Activated CD8-positive, alpha-beta T cell treated with anti-CD3 and anti-CD28 coated beads, Interleukin-2, amount 10 ng/mL, durations not matched to agents 7 days and 5 days (primary cell): ENCODE results near the gene SPP1. TPM values are rescaled to one million over a fixed set of nuclear protein-coding genes. Genes with fewer than 3 reads are reported as not detected.

Source experiments
- ATAC-seq: fragments of 150-1000 bp; cut with Tn5 transposase; one replicate; pipeline ENCODE4 v1.10.0; 2021; ENCODE audit warnings: moderate library complexity
- CTCF ChIA-PET: fragments of 350-600 bp; sonication (Branson Sonifier 250); formaldehyde crosslinking; loops from one replicate; lab custom pipeline; 2021; ENCODE audit warnings: antibody characterized with exemption; lab: Charles Lee
- POLR2A ChIA-PET: fragments of 350-600 bp; sonication (Branson Sonifier 250); formaldehyde crosslinking; loops from one replicate; lab custom pipeline; 2021; ENCODE audit warnings: antibody characterized with exemption; lab: Charles Lee
- DNase-seq: peaks from one replicate; pipeline ENCODE4 v3.0.0-alpha.2; 2020
- H3K27ac Mint-ChIP-seq: one replicate; pipeline ENCODE4 v1.8.0; 2021; ENCODE audit warnings: mild to moderate bottlenecking, mixed read lengths
- H3K27me3 Mint-ChIP-seq: one replicate; pipeline ENCODE4 v1.8.0; 2021; ENCODE audit warnings: low read depth, mixed read lengths
- H3K36me3 Mint-ChIP-seq: one replicate; pipeline ENCODE4 v1.8.0; 2021; ENCODE audit warnings: low read depth, mixed read lengths
- H3K4me1 Mint-ChIP-seq: one replicate; pipeline ENCODE4 v1.8.0; 2021; ENCODE audit warnings: low read depth, mixed read lengths
- H3K4me3 Mint-ChIP-seq: one replicate; pipeline ENCODE4 v1.8.0; 2021; ENCODE audit warnings: mild to moderate bottlenecking, mixed read lengths
- H3K9me3 Mint-ChIP-seq: one replicate; pipeline ENCODE4 v1.8.0; 2022; ENCODE audit warnings: mixed read lengths; ENCODE audit not compliant: insufficient read depth
- total RNA-seq, 2 experiments: library from RNA; stranded (reverse); gene quantifications; one replicate each; pipeline ENCODE4 v1.2.3, GENCODE V29; 2021

Gene SPP1
- total RNA-seq, 2 experiments from 2014 or later: not detected

GRCh38 chr4:87957061-87957460 is 18.5 kb upstream of the SPP1 start:
- ChIA-PET POLR2A (no interaction called here), CTCF (interaction anchor here (1.9 to 4.2 kb wide), 2 partner anchors 16 to 29 kb away, joined by 5 to 16 read pairs; no protein-coding TSS in a partner anchor)
- ATAC-seq: no peak
- Mint-ChIP-seq H3K9me3 (no peaks in the 10 kb centered on the region), H3K36me3 (no peaks in the 10 kb centered on the region), H3K27me3 (peaks cover 8% of the 10 kb centered on the region), H3K4me3 (no peak overlapping the region), H3K27ac (no peak overlapping the region), H3K4me1 (no peaks in the 10 kb centered on the region)
- DNase-seq: no peak

GRCh38 chr4:87961993-87962392 is 13.5 kb upstream of the SPP1 start:
- no peaks in the 10 kb centered on the region for H3K9me3 Mint-ChIP-seq
- ChIA-PET CTCF (interaction anchor here (1.0 kb wide), 1 partner anchor 12 kb away, joined by 8 read pairs; no protein-coding TSS in a partner anchor), POLR2A (no interaction called here)
- no peak for DNase-seq
- H3K4me3 Mint-ChIP-seq: no peak overlapping the region
- ATAC-seq: no peak
- peaks cover 4% of the 10 kb centered on the region for H3K27me3 Mint-ChIP-seq
- no peaks in the 10 kb centered on the region for H3K4me1 Mint-ChIP-seq
- H3K36me3 Mint-ChIP-seq: no peaks in the 10 kb centered on the region
- no peak overlapping the region for H3K27ac Mint-ChIP-seq

GRCh38 chr4:87962398-87963146 is 12.9 kb upstream of the SPP1 start:
- DNase-seq (no peak), ATAC-seq (no peak)
- CTCF ChIA-PET: interaction anchor here (3.5 kb wide), 1 partner anchor 11 kb away, joined by 21 read pairs; no protein-coding TSS in a partner anchor
- no peaks in the 10 kb centered on the region for H3K4me1 Mint-ChIP-seq
- no peak overlapping the region for H3K27ac Mint-ChIP-seq
- no peak overlapping the region for H3K4me3 Mint-ChIP-seq
- no peaks in the 10 kb centered on the region for H3K36me3 Mint-ChIP-seq
- H3K27me3 Mint-ChIP-seq: peaks cover 4% of the 10 kb centered on the region
- no peaks in the 10 kb centered on the region for H3K9me3 Mint-ChIP-seq
- POLR2A ChIA-PET: no interaction called here

GRCh38 chr4:87965501-87965975 is 10.0 kb upstream of the SPP1 start:
- H3K9me3 Mint-ChIP-seq: no peaks in the 10 kb centered on the region
- H3K36me3 Mint-ChIP-seq: no peaks in the 10 kb centered on the region
- ChIA-PET POLR2A (no interaction called here), CTCF (interaction anchor here (3.5 kb wide), 1 partner anchor 8 kb away, joined by 21 read pairs; no protein-coding TSS in a partner anchor)
- H3K27me3 Mint-ChIP-seq: peaks cover 13% of the 10 kb centered on the region
- ATAC-seq (no peak), DNase-seq (no peak)
- H3K4me3 Mint-ChIP-seq: no peak overlapping the region
- no peaks in the 10 kb centered on the region for H3K4me1 Mint-ChIP-seq
- H3K27ac Mint-ChIP-seq: no peak overlapping the region

GRCh38 chr4:87966095-87966496 is 9.4 kb upstream of the SPP1 start:
- Mint-ChIP-seq H3K27ac (no peak overlapping the region), H3K4me1 (no peaks in the 10 kb centered on the region), H3K27me3 (peaks cover 15% of the 10 kb centered on the region), H3K36me3 (no peaks in the 10 kb centered on the region), H3K9me3 (no peaks in the 10 kb centered on the region), H3K4me3 (no peak overlapping the region)
- no peak for DNase-seq
- ChIA-PET POLR2A (no interaction called here), CTCF (no interaction called here)
- no peak for ATAC-seq

GRCh38 chr4:87967193-87967592 is 8.3 kb upstream of the SPP1 start:
- DNase-seq (no peak), ATAC-seq (no peak)
- ChIA-PET POLR2A (interaction anchor here (0.8 kb wide), 1 partner anchor 145 kb away, joined by 3 read pairs; no protein-coding TSS in a partner anchor), CTCF (no interaction called here)
- H3K9me3 Mint-ChIP-seq: no peaks in the 10 kb centered on the region
- peaks cover 18% of the 10 kb centered on the region for H3K27me3 Mint-ChIP-seq
- H3K4me1 Mint-ChIP-seq: no peaks in the 10 kb centered on the region
- no peak overlapping the region for H3K4me3 Mint-ChIP-seq
- H3K27ac Mint-ChIP-seq: no peak overlapping the region
- H3K36me3 Mint-ChIP-seq: no peaks in the 10 kb centered on the region

GRCh38 chr4:87970121-87970520 is 5.4 kb upstream of the SPP1 start:
- no peaks in the 10 kb centered on the region for H3K9me3 Mint-ChIP-seq
- H3K36me3 Mint-ChIP-seq: no peaks in the 10 kb centered on the region
- H3K27me3 Mint-ChIP-seq: peaks cover 29% of the 10 kb centered on the region
- H3K4me3 Mint-ChIP-seq: no peak overlapping the region
- CTCF ChIA-PET: no interaction called here
- H3K27ac Mint-ChIP-seq: no peak overlapping the region
- no peak for ATAC-seq
- no peaks in the 10 kb centered on the region for H3K4me1 Mint-ChIP-seq
- no peak for DNase-seq
- POLR2A ChIA-PET: no interaction called here

- CTCF ChIA-PET: interaction anchor here (0.8 to 2.7 kb wide), 4 partner anchors 15 to 123 kb away, joined by 3 to 16 read pairs (median 10); no protein-coding TSS in a partner anchor
- H3K36me3 Mint-ChIP-seq: no peaks in the 10 kb centered on the region
- H3K4me3 Mint-ChIP-seq: no peak overlapping the region
- POLR2A ChIA-PET: no interaction called here
- no peaks in the 10 kb centered on the region for H3K9me3 Mint-ChIP-seq
- no peak overlapping the region for H3K27ac Mint-ChIP-seq
- H3K4me1 Mint-ChIP-seq: peaks cover 7% of the 10 kb centered on the region
- H3K27me3 Mint-ChIP-seq: peaks cover 34% of the 10 kb centered on the region
- no peak for ATAC-seq
- no peak for DNase-seq
These were observed 3.6 kb upstream of the SPP1 start for GRCh38 chr4:87971866-87972265.

- no peaks in the 10 kb centered on the region for H3K36me3 Mint-ChIP-seq
- no peaks in the 10 kb centered on the region for H3K9me3 Mint-ChIP-seq
- peak; percentile 46 for DNase-seq
- ChIA-PET CTCF (interaction anchor here (0.6 to 2.7 kb wide), 19 partner anchors 10 to 559 kb away, joined by 3 to 21 read pairs (median 6); no protein-coding TSS in a partner anchor), POLR2A (no interaction called here)
- H3K27me3 Mint-ChIP-seq: peaks cover 41% of the 10 kb centered on the region
- peak; percentile 69 for ATAC-seq
- no peak overlapping the region for H3K27ac Mint-ChIP-seq
- no peak overlapping the region for H3K4me3 Mint-ChIP-seq
- peaks cover 7% of the 10 kb centered on the region for H3K4me1 Mint-ChIP-seq
These were observed 2.0 kb upstream of the SPP1 start for GRCh38 chr4:87973283-87974169.

GRCh38 chr4:87974856-87975462 is 555 bp upstream of the SPP1 start:
- Mint-ChIP-seq H3K9me3 (no peaks in the 10 kb centered on the region), H3K27me3 (peaks cover 34% of the 10 kb centered on the region), H3K36me3 (no peaks in the 10 kb centered on the region), H3K4me1 (peaks cover 7% of the 10 kb centered on the region), H3K27ac (no peak overlapping the region), H3K4me3 (no peak overlapping the region)
- DNase-seq (no peak), ATAC-seq (no peak)
- ChIA-PET POLR2A (no interaction called here), CTCF (interaction anchor here (2.0 to 2.4 kb wide), 4 partner anchors 11 to 126 kb away, joined by 5 to 18 read pairs (median 15); no protein-coding TSS in a partner anchor)

- Mint-ChIP-seq H3K4me3 (no peak overlapping the region), H3K9me3 (no peaks in the 10 kb centered on the region), H3K27ac (no peak overlapping the region), H3K36me3 (no peaks in the 10 kb centered on the region), H3K27me3 (peaks cover 33% of the 10 kb centered on the region), H3K4me1 (peaks cover 7% of the 10 kb centered on the region)
- ChIA-PET CTCF (interaction anchor here (1.2 kb wide), 1 partner anchor 234 kb away, joined by 3 read pairs; no protein-coding TSS in a partner anchor), POLR2A (no interaction called here)
- DNase-seq: no peak
- no peak for ATAC-seq
These were observed 2.2 kb downstream of the SPP1 start for GRCh38 chr4:87977521-87978278.
